Stimulated activated naive CD4-positive, alpha-beta T cell (primary cell): ENCODE measurements around the gene SPPL2B.
"Not testable (repeated sequence)": the region's sequence is repeated elsewhere in the genome, so short reads cannot be mapped to it uniquely, and the experiment has no call there.

Experiments used
- DNase-seq, 6 experiments: peaks; one replicate each; lab custom pipeline; 2025; lab: John Stamatoyannopoulos, UW

Gene SPPL2B

GRCh38 chr19:2328401-2329148 is at the start of gene SPPL2B, which contains the start of gene LSM7:
Gene SPPL2B (plus strand): TSS chr19:2328684. CDS start chr19:2328710, 26 bp downstream.
Gene LSM7 (minus strand): TSS chr19:2328586. CDS start chr19:2328566, 20 bp downstream.
- peak; percentile 86 to 92 (median 90) for DNase-seq

DNA sequence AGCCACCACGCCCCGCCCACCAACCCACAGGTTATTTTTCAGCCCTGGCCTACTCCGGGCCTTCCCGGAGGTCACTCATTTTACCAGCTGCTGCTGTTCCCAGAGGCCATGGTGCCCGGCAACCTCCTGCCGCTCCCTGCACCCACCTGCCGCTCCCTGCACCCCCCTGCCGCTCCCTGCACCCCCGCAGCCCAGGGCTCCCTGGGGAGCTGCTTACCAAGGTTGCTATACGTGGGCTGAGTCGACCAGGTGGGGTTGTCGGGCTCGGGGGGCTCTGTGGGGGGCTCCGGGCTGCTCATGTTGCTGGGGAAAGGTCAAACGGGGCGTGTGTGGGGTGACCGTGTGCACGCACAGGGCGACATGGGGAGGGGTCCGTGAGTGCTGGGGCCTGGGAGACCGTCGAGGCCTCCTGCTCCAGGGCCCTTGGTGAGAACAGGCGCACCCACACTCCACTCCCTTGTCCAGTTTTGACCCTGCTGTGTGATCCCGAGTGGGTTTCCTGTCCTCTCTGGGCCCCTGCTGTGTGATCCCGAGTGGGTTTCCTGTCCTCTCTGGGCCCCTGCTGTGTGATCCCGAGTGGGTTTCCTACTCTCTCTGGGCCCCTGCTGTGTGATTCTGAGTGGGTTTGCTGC is 47.7 kb upstream of the SPPL2B start:
- no peak for DNase-seq

GRCh38 chr19:2281265-2282061 is 47.0 kb upstream of the SPPL2B start:
- not testable (repeated sequence) for DNase-seq

DNA sequence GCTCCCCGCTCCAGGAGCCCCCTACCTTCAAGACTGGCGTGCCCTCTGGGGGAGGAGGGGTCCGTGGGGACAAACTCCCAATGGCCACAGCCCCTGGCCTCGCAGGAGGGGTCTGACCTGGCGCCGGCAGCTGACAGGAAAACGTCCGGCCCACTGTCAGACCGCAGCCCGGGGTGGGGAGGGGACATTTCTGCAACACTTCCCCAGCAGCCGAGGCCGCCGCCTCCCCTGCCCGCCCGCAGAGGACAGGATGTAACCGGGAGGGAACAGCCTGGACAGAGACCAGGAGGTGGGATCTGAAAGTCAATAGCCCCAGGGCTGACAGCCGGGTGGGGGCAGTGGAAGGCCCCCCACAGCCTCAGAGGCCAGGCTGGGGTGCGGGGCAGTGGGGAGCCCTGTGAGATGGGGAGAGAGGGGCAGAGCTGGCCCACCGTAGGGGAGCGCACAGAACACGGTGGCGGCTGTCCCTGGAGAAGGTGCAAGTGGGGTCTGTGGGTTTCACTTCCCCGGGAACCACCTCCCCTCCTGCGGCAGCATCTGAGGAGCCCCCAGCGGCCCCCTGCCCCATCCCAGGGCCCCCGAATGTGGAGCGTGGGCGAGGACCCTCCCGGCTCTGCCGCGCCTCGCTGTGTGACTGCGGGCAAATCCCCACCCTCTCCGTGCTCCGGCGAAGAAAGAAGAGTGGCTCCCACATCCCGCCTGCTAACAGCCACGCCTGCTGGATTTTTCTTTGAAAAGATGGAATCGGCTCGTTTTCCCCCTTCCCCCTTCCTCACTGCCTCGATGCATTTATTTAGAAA is 46.2 kb upstream of the SPPL2B start, which contains the start of gene PEAK3:
Gene PEAK3 (minus strand): TSS at position 114 of the 800 bp plus-strand sequence. CDS start 1,244 bp downstream, outside the sequence.
- peak in 1 of 6 experiments; percentile 36 for DNase-seq

- no peak for DNase-seq
Observed at GRCh38 chr19:2282862-2283237, 45.6 kb upstream of the SPPL2B start.

GRCh38 chr19:2283835-2284507 is 44.5 kb upstream of the SPPL2B start:
- no peak for DNase-seq

- no peak for DNase-seq
Observed at GRCh38 chr19:2286402-2287140, 41.9 kb upstream of the SPPL2B start.

- no peak for DNase-seq
Observed at GRCh38 chr19:2287585-2288337, 40.7 kb upstream of the SPPL2B start.

- no peak for DNase-seq
Observed at GRCh38 chr19:2288338-2288817, 40.1 kb upstream of the SPPL2B start.

GRCh38 chr19:2288818-2289713 is 39.4 kb upstream of the SPPL2B start:
- peak in 1 of 6 experiments; percentile 52 for DNase-seq

DNA sequence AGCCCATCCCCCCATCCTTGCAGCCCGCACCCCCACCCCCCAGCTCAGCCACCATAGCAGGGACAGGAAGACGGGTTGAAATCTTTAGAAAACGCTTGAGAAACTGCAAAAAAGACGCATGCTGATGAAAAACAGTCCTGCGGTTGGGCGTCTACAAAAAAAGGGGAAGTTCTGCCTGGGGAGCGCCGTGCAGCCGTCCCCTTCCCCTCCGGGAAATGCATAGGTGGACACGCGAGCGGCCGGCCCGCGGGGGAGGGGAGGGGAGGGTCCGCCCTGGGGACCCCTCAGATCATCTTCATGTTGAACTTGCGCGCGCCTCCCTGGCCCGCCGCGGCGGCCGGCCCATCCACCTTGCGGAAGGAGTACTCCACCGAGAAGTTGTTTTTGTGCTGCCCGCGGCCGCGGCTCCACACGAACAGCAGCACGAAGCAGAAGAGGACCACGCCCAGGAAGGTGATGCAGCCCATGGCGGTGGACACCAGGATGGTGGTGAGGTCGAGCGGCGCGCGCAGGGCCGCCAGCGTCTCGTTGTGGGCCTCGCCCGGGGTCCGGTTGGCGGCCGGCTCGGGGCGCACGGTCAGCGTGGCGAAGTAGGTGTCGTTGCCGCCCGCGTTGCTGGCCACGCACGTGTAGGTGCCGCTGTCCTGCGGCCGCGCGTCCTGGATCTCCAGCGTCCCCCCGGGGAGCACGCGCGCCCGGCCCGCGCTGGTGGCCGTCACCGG is 38.6 kb upstream of the SPPL2B start:
- DNase-seq: peak; percentile 28 to 77 (median 60)

DNA sequence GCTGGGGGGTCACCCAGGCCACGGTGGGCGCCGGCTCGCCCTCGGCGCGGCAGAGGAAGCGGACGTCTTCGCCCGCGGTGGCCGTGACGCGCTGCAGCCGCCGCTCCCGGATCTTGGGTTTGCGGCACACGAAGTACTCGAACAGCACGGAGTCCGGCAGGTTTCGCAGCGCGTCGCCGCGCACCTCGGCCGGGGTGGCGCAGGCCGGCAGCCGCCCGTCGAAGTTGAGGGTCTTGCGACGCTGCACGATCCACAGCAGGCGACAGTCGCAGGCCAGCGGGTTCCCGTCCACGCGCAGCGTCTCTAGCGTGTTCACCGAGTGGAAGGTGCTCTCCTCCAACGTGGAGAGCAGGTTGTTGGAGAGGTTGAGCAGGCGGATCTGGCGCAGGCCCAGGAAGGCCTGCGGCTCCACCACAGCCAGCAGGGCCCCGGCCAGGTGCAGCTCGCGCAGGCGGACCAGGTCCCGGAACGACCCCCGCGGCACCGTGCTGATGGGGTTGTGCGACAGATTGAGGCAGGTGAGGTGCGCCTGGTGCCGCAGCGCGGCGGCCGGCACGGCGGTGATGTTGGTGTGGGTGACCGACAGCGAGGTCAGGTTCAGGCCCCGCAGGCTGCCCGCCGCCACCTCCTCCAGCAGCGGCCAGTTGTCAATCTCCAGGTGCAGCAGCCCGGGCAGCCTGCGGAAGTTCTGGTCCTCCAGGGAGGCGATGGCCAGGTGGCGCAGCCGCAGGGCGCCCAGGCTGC is 37.9 kb upstream of the SPPL2B start:
- DNase-seq: peak in 3 of 6 experiments; percentile 10 to 55 (median 53)

- DNase-seq: no peak
Observed at GRCh38 chr19:2291185-2291751, 37.2 kb upstream of the SPPL2B start.

DNA sequence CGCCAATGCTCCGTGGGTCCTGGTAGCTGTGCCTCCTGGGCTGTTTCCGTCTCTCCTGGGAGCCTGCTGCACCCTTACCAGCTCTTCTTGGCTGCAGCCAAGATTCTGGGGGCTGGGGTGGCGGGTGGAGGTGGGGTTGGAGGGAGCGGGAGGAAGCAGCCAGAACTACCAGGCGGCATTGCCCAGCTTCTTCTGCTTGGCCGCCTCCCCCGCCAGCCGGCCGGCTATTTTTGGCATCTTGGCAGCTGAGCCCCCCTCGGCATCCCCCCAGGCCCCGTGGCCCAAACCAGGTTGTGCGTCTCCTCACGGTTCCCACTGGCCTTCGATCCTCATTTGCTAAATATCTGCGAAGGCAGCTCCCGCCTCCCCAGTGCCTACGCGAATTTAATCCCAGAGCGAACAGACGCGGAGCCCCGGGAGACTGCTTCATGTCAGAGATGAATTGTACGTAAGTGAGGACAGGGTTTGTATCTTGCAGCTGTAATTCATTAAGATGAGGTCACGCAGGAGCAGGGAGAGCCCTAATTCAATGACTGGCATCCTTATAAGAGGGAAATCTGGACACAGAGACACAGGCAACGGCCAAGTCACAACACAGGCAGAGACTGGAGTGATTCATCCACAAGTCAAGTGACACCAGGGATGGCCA is 33.7 kb upstream of the SPPL2B start:
- no peak for DNase-seq

- no peak for DNase-seq
Observed at GRCh38 chr19:2296141-2296540, 32.3 kb upstream of the SPPL2B start.

- DNase-seq: no peak
Observed at GRCh38 chr19:2300533-2300932, 28.0 kb upstream of the SPPL2B start.
